Psoas muscle (tissue), 8 donors: ENCODE results near the gene COL8A2. TPM values are rescaled to one million over a fixed set of nuclear protein-coding genes. Genes with fewer than 3 reads are reported as not detected.

ENCODE experiments used
- ATAC-seq, 4 donors: fragments of 200-7000 bp; cut with Tn5 transposase; one replicate each; pipeline ENCODE4 v1.9.1; 2020; ENCODE audit warnings: moderate library complexity in 3 of 4, mild to moderate bottlenecking in 2 of 4
- DNase-seq, 2 donors: peaks; one replicate each; pipeline ENCODE4 v3.0.0-alpha.2; 2020
- H3K27ac ChIP-seq: fragments of 200-600 bp; one replicate; pipeline ENCODE4 v1.8.0; 2022
- H3K27me3 ChIP-seq, 3 donors: fragments of 200-600 bp in 1 of 3; one replicate each; pipeline versions ENCODE4 v1.6.1 to v1.8.0; 2013 to 2022; ENCODE audit warnings: low read length in 2 of 3, mild to moderate bottlenecking in 2 of 3, moderate library complexity in 1 of 3; ENCODE audit not compliant: insufficient read depth in 3 of 3
- H3K36me3 ChIP-seq, 2 donors: fragments of 200-600 bp in 1 of 2; one replicate each; pipeline versions ENCODE4 v1.6.1 to v1.8.0; 2013 to 2022; ENCODE audit warnings: low read depth in 1 of 2, mild to moderate bottlenecking in 1 of 2, moderate library complexity in 1 of 2; ENCODE audit not compliant: insufficient read depth in 1 of 2
- H3K4me1 ChIP-seq: fragments of 200-600 bp; one replicate; pipeline ENCODE4 v1.8.0; 2022
- H3K4me3 ChIP-seq: fragments of 200-600 bp; one replicate; pipeline ENCODE4 v1.8.0; 2022; ENCODE audit warnings: mild to moderate bottlenecking
- H3K9me3 ChIP-seq: fragments of 200-600 bp; one replicate; pipeline ENCODE4 v1.8.0; 2022
- CTCF ChIP-seq: fragments of 200-600 bp; IDR thresholded peaks from one replicate; pipeline ENCODE4 v1.8.0; 2022; ENCODE audit warnings: antibody characterized with exemption
- WGBS, 3 donors: extraction: QIAGEN DNeasy Blood & Tissue Kit; methylation state at CpG; one replicate each; pipeline versions ENCODE4 v1.1.6 to v1.1.7; 2013; 5-methylcytosine and 5-hydroxymethylcytosine counted together
- intact Hi-C, 2 donors: fragments of 100-400 bp; cut with DNase I; formaldehyde crosslinking; loops; one replicate each; pipeline versions ENCODE4 v1.11.0 to v1.14.2; 2022
- polyA plus RNA-seq, 3 donors: library from polyadenylated mRNA; stranded (reverse); fragments of 200-250 nt; gene quantifications; one replicate each; pipeline ENCODE4 v1.2.3, GENCODE V29; 2013
- total RNA-seq, 4 donors: library from RNA; stranded (reverse); fragmentation: NEBNext Ultra II Directional in 2 of 4; extraction: Animal tissue kit (Norgen Biotek cat#: 25700) in 2 of 4; gene quantifications; one replicate each; pipeline versions ENCODE4 v1.2.1 to v1.2.4, GENCODE V29; 2021 to 2023
- donor health status: healthy with polysubstance abuse.
- donor health status: DM: no; HTN: no; CAD: no; lungs with moderate emphysema.
- donor health status: Bipolar disorder and iron deficiency.
- donor health status: healthy.
- donor health status: DM: yes; HTN: yes; CAD: no.
- donor health status: DM: no; HTN: no; CAD: no.
- donor health status: DM: no; HTN: no; CAD: no.
- donor health status: DM: yes; HTN: yes; CAD: no.

The COL8A2 gene
- total and polyA plus RNA-seq, 7 donors = 0.06 to 0.41 (median 0.15) TPM

DNA sequence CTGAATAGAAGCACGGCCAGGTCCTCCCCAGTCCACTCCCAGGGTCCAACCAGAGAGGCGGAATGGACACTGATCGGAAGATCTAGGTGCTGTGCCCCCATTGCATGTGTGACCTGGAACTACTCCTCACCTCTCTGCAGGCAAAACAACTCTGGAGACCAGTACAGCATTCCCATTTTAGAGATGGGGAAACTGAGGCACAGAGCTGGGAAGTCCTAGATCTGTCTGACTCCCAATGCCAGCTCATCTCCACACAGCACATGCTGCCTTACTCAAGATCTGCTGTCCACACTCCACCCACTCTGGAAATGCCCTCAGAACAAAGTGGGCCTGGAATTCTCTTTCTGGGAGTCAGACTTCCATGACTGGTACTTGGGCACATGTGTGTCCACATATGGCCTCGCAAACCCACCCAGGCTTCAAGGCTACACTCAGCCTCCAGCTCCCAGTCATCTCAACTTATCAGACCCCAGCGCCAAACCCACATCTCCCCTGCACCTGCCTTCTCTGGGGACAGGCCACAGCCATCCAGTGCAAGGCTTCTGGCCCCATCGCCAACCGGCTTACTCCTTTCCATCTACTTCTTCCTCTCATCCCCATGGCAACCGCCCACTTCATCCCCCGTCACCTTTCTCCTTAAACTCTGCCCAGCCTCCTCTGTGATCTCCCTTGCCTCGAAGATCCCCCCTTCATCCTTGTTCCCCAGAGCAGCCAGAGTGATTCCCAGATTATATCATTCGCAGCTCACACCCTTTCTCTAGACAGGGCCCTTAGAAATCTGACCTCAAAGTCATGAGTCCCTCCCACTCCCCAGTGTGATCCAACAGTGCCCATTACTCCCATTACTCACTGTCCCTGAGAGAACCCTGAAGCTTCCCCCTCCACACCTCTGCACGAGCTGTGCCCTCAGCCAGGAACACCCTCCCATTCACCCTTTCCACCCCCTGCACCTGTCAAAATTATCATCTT is 2.7 kb downstream of the COL8A2 start:
- no peaks in the 10 kb centered on the region for H3K36me3 ChIP-seq
- ATAC-seq (no peak), DNase-seq (no peak)
- H3K27ac ChIP-seq = no peak overlapping the region
- no peaks in the 10 kb centered on the region for H3K4me1 ChIP-seq
- peaks cover 0 to 16% (median 10%) of the 10 kb centered on the region in 3 donors for H3K27me3 ChIP-seq
- intact Hi-C loops = no loop called here
- no peak overlapping the region for H3K4me3 ChIP-seq
- 85 to 91% (median 86%) methylated on average over 12 of the region's 12 CpGs for WGBS, 3 donors
- TF ChIP-seq CTCF = no peak
- no peaks in the 10 kb centered on the region for H3K9me3 ChIP-seq

DNA sequence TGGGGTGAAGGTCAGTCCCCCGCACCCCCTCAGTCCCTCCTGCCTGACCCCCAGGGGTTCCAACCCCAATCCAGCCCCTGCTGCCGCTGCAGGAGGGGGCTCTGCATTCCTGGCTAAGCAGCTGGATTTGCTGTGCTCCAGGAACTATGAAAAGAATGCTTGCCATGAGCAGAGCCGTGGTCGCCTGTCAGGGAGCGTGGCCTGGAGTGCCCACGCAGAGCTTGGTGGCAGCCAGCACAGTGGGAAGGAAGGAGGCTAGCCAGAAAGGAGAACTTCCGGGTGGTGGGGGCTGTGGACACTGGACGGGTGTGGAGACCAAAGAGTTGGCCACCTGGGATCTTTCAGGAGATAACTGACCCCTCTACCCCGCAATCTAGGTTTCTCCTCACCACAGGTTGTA is 5.6 kb downstream of the COL8A2 start:
- Histone ChIP-seq H3K27me3 (peaks cover 0 to 12% (median 0%) of the 10 kb centered on the region in 3 donors), H3K4me1 (no peaks in the 10 kb centered on the region), H3K9me3 (no peaks in the 10 kb centered on the region), H3K36me3 (no peaks in the 10 kb centered on the region), H3K27ac (no peak overlapping the region), H3K4me3 (no peak overlapping the region)
- 30 to 42% (median 30%) methylated on average over 9 of the region's 9 CpGs for WGBS, 3 donors
- DNase-seq = no peak
- ATAC-seq = no peak
- no peak for TF ChIP-seq CTCF
- intact Hi-C loops = no loop called here

DNA sequence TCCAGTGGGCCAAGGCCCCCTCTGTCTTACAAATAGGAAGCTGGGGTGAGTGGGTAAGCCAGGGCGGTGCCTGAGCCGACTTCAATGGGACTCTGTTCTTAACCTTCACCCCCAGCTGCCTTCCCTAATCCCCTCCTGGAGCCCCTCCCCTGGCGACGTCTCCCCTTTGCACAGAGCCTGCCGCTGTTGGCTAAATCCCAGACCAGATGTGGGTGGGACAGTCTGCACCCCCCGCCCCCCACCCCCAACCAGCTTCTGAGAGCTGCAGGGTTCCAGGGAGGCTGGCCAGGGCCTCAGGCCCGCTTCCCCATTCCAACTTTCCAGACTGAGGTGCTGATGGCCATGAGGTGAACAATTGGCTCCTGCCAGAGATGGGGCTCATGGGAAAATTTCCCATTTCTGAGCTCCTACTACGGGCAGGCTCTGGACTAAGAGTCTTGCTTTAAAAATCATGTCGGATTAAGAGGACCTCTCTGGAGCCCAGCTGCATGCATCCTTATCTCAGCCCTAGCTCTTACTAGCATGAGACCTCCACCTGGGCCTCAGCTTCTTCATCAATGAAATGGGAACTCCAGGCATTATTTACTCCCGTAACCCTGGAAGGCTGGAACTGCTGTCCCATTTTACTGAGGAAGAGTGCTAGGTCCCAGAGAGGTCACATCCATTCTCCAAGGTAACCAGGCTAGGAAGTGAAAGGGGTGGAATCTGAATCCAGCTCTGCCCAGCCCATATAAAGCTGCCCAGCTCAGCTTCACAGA is 6.4 kb downstream of the COL8A2 start:
- DNase-seq (no peak), ATAC-seq (no peak)
- no peak overlapping the region for H3K4me3 ChIP-seq
- intact Hi-C loops = no loop called here
- H3K4me1 ChIP-seq = no peaks in the 10 kb centered on the region
- no peaks in the 10 kb centered on the region for H3K36me3 ChIP-seq
- no peak overlapping the region for H3K27ac ChIP-seq
- WGBS, 3 donors = 45 to 63% (median 54%) methylated on average over 10 of the region's 10 CpGs
- H3K27me3 ChIP-seq = peaks cover 0 to 5% (median 0%) of the 10 kb centered on the region in 3 donors
- TF ChIP-seq CTCF = no peak
- no peaks in the 10 kb centered on the region for H3K9me3 ChIP-seq

GRCh38 chr1:36116901-36117300 is 8.1 kb downstream of the COL8A2 start:
- intact Hi-C loops = no loop called here
- Histone ChIP-seq H3K27ac (no peak overlapping the region), H3K36me3 (no peaks in the 10 kb centered on the region), H3K9me3 (no peaks in the 10 kb centered on the region), H3K4me3 (no peak overlapping the region), H3K4me1 (no peaks in the 10 kb centered on the region), H3K27me3 (no peaks in the 10 kb centered on the region)
- ATAC-seq (no peak), DNase-seq (no peak)
- WGBS, 3 donors = 57 to 80% (median 68%) methylated on average over 5 of the region's 5 CpGs
- TF ChIP-seq CTCF = no peak
